Parathyroid adenoma (tissue), 2 donors: ENCODE data around the gene C11orf71.

ENCODE experiments used
- H2AFZ ChIP-seq: fragments of 300-600 bp; sonication (generic); one replicate; pipeline ENCODE4 v1.7.0; 2017; ENCODE audit warnings: antibody characterized with exemption, mild to moderate bottlenecking
- H3K27ac ChIP-seq: fragments of 300-600 bp; sonication (generic); one replicate; pipeline ENCODE4 v1.7.0; 2017
- H3K27me3 ChIP-seq: fragments of 300-600 bp; sonication (generic); one replicate; pipeline ENCODE4 v1.7.0; 2017; ENCODE audit warnings: low read length; ENCODE audit not compliant: control insufficient read depth, insufficient read depth
- H3K36me3 ChIP-seq: fragments of 300-600 bp; sonication (generic); one replicate; pipeline ENCODE4 v1.7.0; 2017; ENCODE audit warnings: low read length; ENCODE audit not compliant: control insufficient read depth, insufficient read depth
- H3K4me1 ChIP-seq: fragments of 300-600 bp; sonication (generic); one replicate; pipeline ENCODE4 v1.7.0; 2017; ENCODE audit warnings: control low read depth
- H3K4me2 ChIP-seq: fragments of 300-600 bp; sonication (generic); one replicate; pipeline ENCODE4 v1.7.0; 2017; ENCODE audit warnings: low read length
- H3K4me3 ChIP-seq: fragments of 300-600 bp; sonication (generic); one replicate; pipeline ENCODE4 v1.7.0; 2017; ENCODE audit warnings: low read depth, low read length
- H3K79me2 ChIP-seq: fragments of 300-600 bp; sonication (generic); one replicate; pipeline ENCODE4 v1.7.0; 2017; ENCODE audit warnings: control low read depth
- H3K9ac ChIP-seq: fragments of 300-600 bp; sonication (generic); one replicate; pipeline ENCODE4 v1.7.0; 2017; ENCODE audit warnings: mild to moderate bottlenecking
- H3K9me3 ChIP-seq: fragments of 300-600 bp; sonication (generic); one replicate; pipeline ENCODE4 v1.7.0; 2017; ENCODE audit warnings: low read length; ENCODE audit not compliant: control insufficient read depth
- TF ChIP-seq, protein P1 (sequence below): fragments of 300-600 bp; sonication (generic); IDR thresholded peaks from one replicate; pipeline ENCODE4 v1.7.0; 2017; ENCODE audit warnings: antibody characterized with exemption, mild to moderate bottlenecking
- donor health status: primary hyperparathyroidism.

The C11orf71 gene

DNA sequence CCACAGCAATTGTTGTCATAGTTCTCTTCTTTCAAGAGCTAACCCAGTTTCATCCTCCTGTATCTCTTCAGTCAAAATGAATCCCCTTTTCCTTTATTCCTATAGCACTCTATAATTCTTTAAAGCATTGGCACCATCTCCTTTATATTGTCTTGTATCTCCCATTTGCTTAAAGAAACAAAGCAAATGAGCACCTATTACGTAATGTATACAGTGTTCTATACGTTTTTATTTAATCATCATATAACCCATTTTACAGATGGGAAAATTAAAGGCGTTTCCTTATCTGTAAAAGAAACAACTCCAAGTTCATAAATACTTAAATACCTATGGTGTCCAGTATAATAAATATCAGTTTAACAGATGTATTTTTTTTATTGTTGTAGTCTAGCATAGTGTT, 32.6 kb upstream of the C11orf71 start:
- H3K27me3 ChIP-seq, result no peaks in the 10 kb centered on the region
- H2AFZ ChIP-seq, result no peak overlapping the region
- TF ChIP-seq, protein P1, sequence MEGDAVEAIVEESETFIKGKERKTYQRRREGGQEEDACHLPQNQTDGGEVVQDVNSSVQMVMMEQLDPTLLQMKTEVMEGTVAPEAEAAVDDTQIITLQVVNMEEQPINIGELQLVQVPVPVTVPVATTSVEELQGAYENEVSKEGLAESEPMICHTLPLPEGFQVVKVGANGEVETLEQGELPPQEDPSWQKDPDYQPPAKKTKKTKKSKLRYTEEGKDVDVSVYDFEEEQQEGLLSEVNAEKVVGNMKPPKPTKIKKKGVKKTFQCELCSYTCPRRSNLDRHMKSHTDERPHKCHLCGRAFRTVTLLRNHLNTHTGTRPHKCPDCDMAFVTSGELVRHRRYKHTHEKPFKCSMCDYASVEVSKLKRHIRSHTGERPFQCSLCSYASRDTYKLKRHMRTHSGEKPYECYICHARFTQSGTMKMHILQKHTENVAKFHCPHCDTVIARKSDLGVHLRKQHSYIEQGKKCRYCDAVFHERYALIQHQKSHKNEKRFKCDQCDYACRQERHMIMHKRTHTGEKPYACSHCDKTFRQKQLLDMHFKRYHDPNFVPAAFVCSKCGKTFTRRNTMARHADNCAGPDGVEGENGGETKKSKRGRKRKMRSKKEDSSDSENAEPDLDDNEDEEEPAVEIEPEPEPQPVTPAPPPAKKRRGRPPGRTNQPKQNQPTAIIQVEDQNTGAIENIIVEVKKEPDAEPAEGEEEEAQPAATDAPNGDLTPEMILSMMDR, result no peak
- peaks cover 3% of the 10 kb centered on the region for H3K4me1 ChIP-seq
- H3K9ac ChIP-seq, result no peak overlapping the region
- no peak overlapping the region for H3K4me2 ChIP-seq
- H3K36me3 ChIP-seq, result no peaks in the 10 kb centered on the region
- H3K27ac ChIP-seq, result no peak overlapping the region
- no peaks in the 10 kb centered on the region for H3K79me2 ChIP-seq
- H3K9me3 ChIP-seq, result no peaks in the 10 kb centered on the region
- H3K4me3 ChIP-seq, result no peak overlapping the region

DNA sequence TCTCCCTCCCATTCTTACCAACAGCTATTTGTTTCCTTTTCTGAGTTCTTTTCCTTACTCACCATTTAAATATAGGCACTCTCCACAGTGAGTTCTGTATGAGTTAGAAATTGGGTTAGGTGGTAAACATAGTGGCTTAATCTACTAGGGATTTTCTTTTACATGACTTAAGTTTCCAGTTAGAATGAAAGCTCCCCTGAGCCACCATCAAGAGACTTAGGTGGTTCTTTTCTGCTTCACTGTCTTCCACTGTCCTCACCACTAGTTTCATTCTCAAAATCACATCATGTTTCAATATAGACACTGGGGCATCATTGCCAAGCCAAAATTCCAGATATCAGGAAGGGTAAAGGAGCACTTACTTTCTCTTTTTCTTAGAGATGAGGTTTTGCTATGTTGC, 30.0 kb upstream of the C11orf71 start:
- TF ChIP-seq, protein P1, result no peak
- Histone ChIP-seq H3K27ac (no peak overlapping the region), H3K9me3 (no peaks in the 10 kb centered on the region), H3K79me2 (no peaks in the 10 kb centered on the region), H3K4me3 (no peak overlapping the region), H2AFZ (no peak overlapping the region), H3K36me3 (no peaks in the 10 kb centered on the region), H3K9ac (no peak overlapping the region), H3K27me3 (no peaks in the 10 kb centered on the region), H3K4me2 (no peak overlapping the region), H3K4me1 (no peaks in the 10 kb centered on the region)

DNA sequence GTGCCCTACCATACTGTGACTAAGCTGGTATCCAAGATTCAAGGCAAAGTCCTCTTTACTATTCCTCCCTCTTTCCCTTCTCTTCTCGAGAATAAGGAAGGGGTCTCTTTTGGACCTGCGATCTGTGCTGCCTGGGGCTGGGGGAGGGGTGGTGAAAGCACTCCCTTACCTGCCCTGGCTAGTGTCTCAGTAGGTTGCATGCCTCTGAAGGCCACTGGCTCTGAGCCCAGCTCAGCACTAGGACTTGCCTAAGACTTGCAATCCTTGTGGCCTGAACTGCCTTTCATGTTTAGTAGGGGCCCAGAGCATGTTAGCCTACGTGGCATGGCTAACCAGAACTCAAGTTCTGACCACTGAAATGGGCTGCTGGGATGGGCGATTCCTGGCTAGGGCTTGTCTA, 26.0 kb upstream of the C11orf71 start:
- Histone ChIP-seq H2AFZ (no peak overlapping the region), H3K79me2 (no peaks in the 10 kb centered on the region), H3K4me2 (no peak overlapping the region), H3K27me3 (no peaks in the 10 kb centered on the region), H3K9ac (no peak overlapping the region), H3K4me3 (no peak overlapping the region), H3K27ac (no peak overlapping the region), H3K36me3 (no peaks in the 10 kb centered on the region), H3K4me1 (no peaks in the 10 kb centered on the region), H3K9me3 (no peaks in the 10 kb centered on the region)
- TF ChIP-seq, protein P1, result no peak

DNA sequence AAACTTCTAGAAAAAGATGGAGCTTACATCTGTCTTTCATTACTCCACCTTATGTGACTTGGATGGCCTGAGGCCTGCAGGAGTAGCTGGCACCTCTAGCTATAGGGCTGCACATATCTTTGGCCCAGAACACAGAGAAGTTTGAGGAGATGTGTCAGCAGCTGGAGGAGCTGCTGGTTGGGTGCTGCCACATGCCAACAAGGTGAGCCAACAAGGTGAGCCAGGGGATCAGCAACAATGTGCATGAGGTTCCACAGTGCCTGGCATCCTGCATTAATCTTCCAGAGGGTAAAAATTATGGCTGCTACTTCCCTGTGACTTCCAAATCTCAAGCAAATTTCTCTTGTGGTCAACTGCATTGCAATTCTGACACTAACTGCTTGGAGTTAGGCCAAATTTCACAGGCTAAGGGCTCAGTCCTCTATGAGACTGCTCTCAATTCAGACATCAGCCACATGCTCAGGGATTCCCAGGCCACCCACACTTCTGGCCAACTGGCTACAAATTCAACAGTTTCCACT, 16.2 kb upstream of the C11orf71 start:
- Histone ChIP-seq H3K27ac (no peak overlapping the region), H3K9me3 (no peaks in the 10 kb centered on the region), H3K27me3 (no peaks in the 10 kb centered on the region), H3K4me2 (no peak overlapping the region), H3K4me1 (no peaks in the 10 kb centered on the region), H3K9ac (no peak overlapping the region), H3K4me3 (no peak overlapping the region), H3K36me3 (no peaks in the 10 kb centered on the region), H3K79me2 (no peaks in the 10 kb centered on the region), H2AFZ (no peak overlapping the region)
- TF ChIP-seq, protein P1, result no peak

DNA sequence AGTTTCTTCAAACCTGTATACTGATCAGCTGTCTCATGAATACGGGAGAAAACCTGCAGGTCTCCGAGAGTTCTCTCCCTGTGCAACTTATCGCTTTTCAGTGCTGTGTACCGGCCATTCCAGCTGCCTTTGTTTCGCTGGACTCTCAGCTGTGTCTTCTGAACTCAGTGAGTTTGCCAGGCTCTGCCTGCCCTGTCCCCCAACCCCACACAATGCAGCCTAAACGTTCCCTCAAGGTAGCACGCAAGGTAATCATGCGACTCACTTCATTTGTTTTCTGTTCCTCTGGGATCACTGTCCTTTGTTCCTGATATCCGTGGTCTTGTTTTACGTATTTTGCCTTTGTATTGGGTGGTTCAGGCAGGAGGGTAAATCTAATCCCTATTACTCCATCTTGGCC, 13.6 kb upstream of the C11orf71 start:
- no peak overlapping the region for H3K4me3 ChIP-seq
- no peaks in the 10 kb centered on the region for H3K4me1 ChIP-seq
- H3K9ac ChIP-seq, result no peak overlapping the region
- H2AFZ ChIP-seq, result no peak overlapping the region
- H3K27ac ChIP-seq, result no peak overlapping the region
- TF ChIP-seq, protein P1, result no peak
- no peak overlapping the region for H3K4me2 ChIP-seq
- no peaks in the 10 kb centered on the region for H3K79me2 ChIP-seq
- no peaks in the 10 kb centered on the region for H3K9me3 ChIP-seq
- H3K27me3 ChIP-seq, result no peaks in the 10 kb centered on the region
- no peaks in the 10 kb centered on the region for H3K36me3 ChIP-seq
